ENCODE results near the gene SPRR3. TPM values are rescaled to one million over a fixed set of nuclear protein-coding genes. Genes with fewer than 3 reads are reported as not detected.

The SPRR3 gene, protein sequence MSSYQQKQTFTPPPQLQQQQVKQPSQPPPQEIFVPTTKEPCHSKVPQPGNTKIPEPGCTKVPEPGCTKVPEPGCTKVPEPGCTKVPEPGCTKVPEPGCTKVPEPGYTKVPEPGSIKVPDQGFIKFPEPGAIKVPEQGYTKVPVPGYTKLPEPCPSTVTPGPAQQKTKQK
- not detected for total RNA-seq

DNA sequence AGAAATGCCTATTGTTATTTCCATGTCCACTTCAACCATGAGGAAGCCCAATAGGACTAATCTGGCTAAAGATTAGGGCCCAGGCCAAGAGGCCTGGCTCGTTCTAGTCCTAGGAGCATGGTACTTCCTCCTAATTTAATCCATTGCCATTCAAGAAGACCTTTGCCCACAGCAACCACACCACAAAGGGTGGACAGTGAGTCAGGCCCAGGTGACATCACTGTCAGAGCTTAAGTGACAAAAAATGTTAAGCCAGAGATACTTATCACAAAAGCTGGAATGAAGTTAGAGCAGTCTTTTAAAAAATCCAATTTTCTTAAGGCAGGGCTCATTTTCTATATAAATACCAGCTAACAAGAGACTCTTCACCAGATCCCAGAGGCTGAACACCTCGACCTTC is at the start of gene SPRR3:
TSS of gene SPRR3 (plus strand) at position 368 of the 400 bp plus-strand sequence. CDS start 1,272 bp downstream, outside the sequence.
- Mint-ChIP-seq H3K27me3 (peaks cover 13% of the 10 kb centered on the region), H3K4me1 (ENCODE audit: low read depth) (no peaks in the 10 kb centered on the region), H3K27ac (no peak within 1 kb of the TSS), H3K36me3 (ENCODE audit: low read depth) (no peaks in the 10 kb centered on the region), H3K4me3 (no peak within 1 kb of the TSS), H3K9me3 (no peaks in the 10 kb centered on the region)
- TF ChIP-seq, protein P1, sequence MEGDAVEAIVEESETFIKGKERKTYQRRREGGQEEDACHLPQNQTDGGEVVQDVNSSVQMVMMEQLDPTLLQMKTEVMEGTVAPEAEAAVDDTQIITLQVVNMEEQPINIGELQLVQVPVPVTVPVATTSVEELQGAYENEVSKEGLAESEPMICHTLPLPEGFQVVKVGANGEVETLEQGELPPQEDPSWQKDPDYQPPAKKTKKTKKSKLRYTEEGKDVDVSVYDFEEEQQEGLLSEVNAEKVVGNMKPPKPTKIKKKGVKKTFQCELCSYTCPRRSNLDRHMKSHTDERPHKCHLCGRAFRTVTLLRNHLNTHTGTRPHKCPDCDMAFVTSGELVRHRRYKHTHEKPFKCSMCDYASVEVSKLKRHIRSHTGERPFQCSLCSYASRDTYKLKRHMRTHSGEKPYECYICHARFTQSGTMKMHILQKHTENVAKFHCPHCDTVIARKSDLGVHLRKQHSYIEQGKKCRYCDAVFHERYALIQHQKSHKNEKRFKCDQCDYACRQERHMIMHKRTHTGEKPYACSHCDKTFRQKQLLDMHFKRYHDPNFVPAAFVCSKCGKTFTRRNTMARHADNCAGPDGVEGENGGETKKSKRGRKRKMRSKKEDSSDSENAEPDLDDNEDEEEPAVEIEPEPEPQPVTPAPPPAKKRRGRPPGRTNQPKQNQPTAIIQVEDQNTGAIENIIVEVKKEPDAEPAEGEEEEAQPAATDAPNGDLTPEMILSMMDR (IDR thresholded peaks at IDR 0.05): no peak
- ChIA-PET CTCF (no interaction called here), POLR2A (no interaction called here)
- ATAC-seq: no peak
- no peak for DNase-seq
- intact Hi-C loops (cut with micrococcal nuclease): no loop called here

DNA sequence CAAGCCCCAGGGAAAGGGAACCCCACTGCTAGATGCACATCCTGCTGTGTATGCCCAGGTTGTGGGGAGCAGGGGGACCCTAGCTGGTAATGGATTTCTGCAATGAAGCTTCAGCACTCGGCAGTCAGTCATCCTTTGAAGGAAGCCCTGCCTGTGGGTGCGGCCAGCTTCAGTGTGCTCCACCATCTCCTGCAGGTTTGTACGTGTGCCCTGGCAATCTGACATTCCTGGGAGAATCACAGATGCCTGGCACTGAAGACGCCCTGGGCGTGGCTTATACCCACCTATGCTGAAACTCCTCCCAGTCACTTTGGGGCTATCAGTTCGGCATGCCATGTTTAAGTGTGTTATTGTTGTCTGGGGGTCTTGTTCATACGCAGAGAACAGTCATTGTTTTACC is 47.8 kb upstream of the SPRR3 start:
- no peaks in the 10 kb centered on the region for H3K4me1 Mint-ChIP-seq (ENCODE audit: low read depth)
- no peak overlapping the region for H3K4me3 Mint-ChIP-seq
- H3K27me3 Mint-ChIP-seq: peaks cover 2% of the 10 kb centered on the region
- H3K36me3 Mint-ChIP-seq (ENCODE audit: low read depth): no peaks in the 10 kb centered on the region
- no peaks in the 10 kb centered on the region for H3K9me3 Mint-ChIP-seq
- ChIA-PET CTCF (no interaction called here), POLR2A (no interaction called here)
- H3K27ac Mint-ChIP-seq: no peak overlapping the region
- no peak for DNase-seq
- intact Hi-C loops (cut with micrococcal nuclease): no loop called here
- no peak for ATAC-seq
- TF ChIP-seq, protein P1 (IDR thresholded peaks at IDR 0.05): no peak

DNA sequence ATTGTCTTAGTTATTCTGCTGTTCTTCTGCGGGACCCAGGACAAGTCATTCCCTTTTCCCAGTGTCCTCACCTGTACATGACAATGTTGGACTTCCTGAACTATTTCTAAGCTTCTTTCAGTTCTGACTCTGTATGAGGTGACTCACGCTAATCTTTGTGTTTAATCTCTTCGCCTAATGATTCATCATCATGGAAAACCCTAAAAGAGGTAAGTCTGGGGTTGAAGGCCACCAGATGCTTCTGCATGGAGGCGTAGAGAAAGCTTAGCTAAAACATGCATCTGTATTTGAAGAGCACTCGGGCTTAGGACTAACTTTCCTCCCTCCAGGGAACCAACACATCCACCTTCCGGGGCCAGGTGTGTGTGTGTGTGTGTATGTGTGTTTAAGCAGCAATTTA is 47.1 kb upstream of the SPRR3 start:
- no peaks in the 10 kb centered on the region for H3K9me3 Mint-ChIP-seq
- POLR2A ChIA-PET: no interaction called here
- no peak for ATAC-seq

DNA sequence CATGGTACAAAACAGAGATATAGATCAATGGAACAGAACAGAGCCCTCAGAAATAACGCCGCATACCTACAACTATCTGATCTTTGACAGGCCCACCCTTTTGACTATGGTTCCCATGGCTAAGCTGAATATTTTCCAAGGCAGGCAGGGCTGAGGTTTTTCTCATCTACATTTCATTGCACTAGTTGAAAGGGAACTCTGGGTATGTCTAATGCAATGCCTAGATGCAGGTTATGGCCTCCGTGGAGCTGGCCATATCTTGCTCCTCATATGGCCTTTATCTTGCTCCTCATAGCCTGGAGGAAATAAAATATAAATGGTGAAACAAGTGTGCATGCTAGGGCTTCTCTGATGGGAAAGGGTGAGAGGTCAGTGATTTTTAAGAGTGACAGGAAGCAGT is 44.0 kb upstream of the SPRR3 start:
- Mint-ChIP-seq H3K27ac (no peak overlapping the region), H3K9me3 (no peaks in the 10 kb centered on the region), H3K4me1 (ENCODE audit: low read depth) (no peaks in the 10 kb centered on the region), H3K36me3 (ENCODE audit: low read depth) (no peaks in the 10 kb centered on the region), H3K4me3 (no peak overlapping the region), H3K27me3 (no peaks in the 10 kb centered on the region)
- ATAC-seq (no peak), DNase-seq (no peak)
- TF ChIP-seq, protein P1 (IDR thresholded peaks at IDR 0.05): no peak
- ChIA-PET POLR2A (no interaction called here), CTCF (no interaction called here)
- intact Hi-C loops (cut with micrococcal nuclease): no loop called here

More for the DNA sequence above, 47.1 kb upstream of the SPRR3 start:
- H3K36me3 Mint-ChIP-seq (ENCODE audit: low read depth): no peaks in the 10 kb centered on the region
- TF ChIP-seq, protein P1 (IDR thresholded peaks at IDR 0.05): no peak
- intact Hi-C loops (cut with micrococcal nuclease): no loop called here
- no peak overlapping the region for H3K27ac Mint-ChIP-seq
- H3K4me3 Mint-ChIP-seq: no peak overlapping the region
- DNase-seq: no peak
- CTCF ChIA-PET: no interaction called here
- peaks cover 2% of the 10 kb centered on the region for H3K27me3 Mint-ChIP-seq
- no peaks in the 10 kb centered on the region for H3K4me1 Mint-ChIP-seq (ENCODE audit: low read depth)

DNA sequence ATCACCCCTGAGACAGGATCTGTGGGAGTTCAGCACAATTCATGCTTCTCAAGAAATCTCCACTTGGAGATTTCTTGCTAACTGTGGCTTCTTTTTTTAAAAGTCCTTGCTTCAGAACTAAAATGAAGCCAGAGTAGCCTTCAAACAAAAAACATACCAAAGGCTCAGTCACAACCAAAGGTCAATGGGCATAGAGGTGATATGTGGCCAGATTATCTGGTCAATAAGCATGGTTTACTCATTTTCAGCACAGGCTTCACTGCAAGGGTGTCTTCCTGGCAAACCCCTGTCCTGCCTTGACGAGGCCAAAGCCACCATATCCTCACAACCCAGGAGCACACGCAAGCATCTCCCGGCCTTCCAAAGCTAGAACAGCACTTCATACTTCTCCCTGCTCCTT is 42.3 kb upstream of the SPRR3 start:
- Mint-ChIP-seq H3K27ac (no peak overlapping the region), H3K9me3 (no peaks in the 10 kb centered on the region), H3K4me3 (no peak overlapping the region), H3K4me1 (ENCODE audit: low read depth) (no peaks in the 10 kb centered on the region), H3K36me3 (ENCODE audit: low read depth) (no peaks in the 10 kb centered on the region), H3K27me3 (peaks cover 2% of the 10 kb centered on the region)
- ChIA-PET CTCF (no interaction called here), POLR2A (no interaction called here)
- no peak for DNase-seq
- TF ChIP-seq, protein P1 (IDR thresholded peaks at IDR 0.05): no peak
- no peak for ATAC-seq
- intact Hi-C loops (cut with micrococcal nuclease): no loop called here
